Panc1 (cell line): ENCODE results near the gene ZFYVE28. TPM values are rescaled to one million over a fixed set of nuclear protein-coding genes. Genes with fewer than 3 reads are reported as not detected.

Experiments
- ATAC-seq: fragments of 200-7000 bp; cut with Tn5 transposase; 2 replicates; pipeline ENCODE4 v1.9.1; 2020; ENCODE audit warnings: mild to moderate bottlenecking, moderate library complexity
- BruUV-seq: library from RNA; stranded (reverse); fragments of 400-500 nt; replicated peaks from 2 replicates; lab custom pipeline; 2021; lab: Mats Ljungman, UMichigan
- CTCF ChIA-PET: fragments of 300-600 bp; sonication (Branson Sonifier 250); formaldehyde crosslinking; loops from one replicate; lab custom pipeline; 2022; ENCODE audit warnings: antibody characterized with exemption; lab: Charles Lee
- POLR2A ChIA-PET: fragments of 300-600 bp; sonication (Branson Sonifier 250); formaldehyde crosslinking; loops from one replicate; lab custom pipeline; 2022; ENCODE audit warnings: antibody characterized with exemption; lab: Charles Lee
- DNase-seq: peaks from one replicate; pipeline ENCODE4 v3.0.0-alpha.2; 2010; ENCODE audit warnings: low read depth, low spot score
- H3K27ac ChIP-seq: 2 replicates; pipeline ENCODE4 v1.5.1; 2011; ENCODE audit warnings: mild to moderate bottlenecking, low read length, inconsistent platforms
- H3K27me3 ChIP-seq: fragments of 200-500 bp; sonication (Bioruptor generic); 2 replicates; pipeline ENCODE4 v1.6.0; 2014; ENCODE audit warnings: low read length, inconsistent platforms; ENCODE audit not compliant: control insufficient read depth, insufficient read depth
- H3K36me3 ChIP-seq: fragments of 200-500 bp; sonication (Bioruptor generic); 2 replicates; pipeline ENCODE4 v1.5.1; 2014; ENCODE audit warnings: inconsistent platforms, mild to moderate bottlenecking, low read length, moderate library complexity; ENCODE audit not compliant: control insufficient read depth, insufficient read depth
- H3K4me1 ChIP-seq: 2 replicates; pipeline ENCODE4 v1.5.1; 2011; ENCODE audit warnings: inconsistent platforms, mild to moderate bottlenecking, low read length, moderate library complexity; ENCODE audit not compliant: control insufficient read depth, insufficient read depth
- H3K4me3 ChIP-seq, 2 experiments: 2 replicates each; pipeline ENCODE4 v1.5.1; 2011 to 2012; ENCODE audit warnings: low read depth in 2 of 2, low read length in 2 of 2, mild to moderate bottlenecking in 2 of 2, inconsistent platforms in 1 of 2, moderate library complexity in 1 of 2
- H3K9me3 ChIP-seq: fragments of 200-500 bp; sonication (Bioruptor generic); 2 replicates; pipeline ENCODE4 v1.5.1; 2014; ENCODE audit warnings: low read depth, mild to moderate bottlenecking, inconsistent platforms, low read length, moderate library complexity; ENCODE audit not compliant: control insufficient read depth, insufficient read depth
- CTCF ChIP-seq: fragments of 450-650 bp; IDR thresholded peaks from 2 replicates; pipeline ENCODE4 v1.5.1; 2017; ENCODE audit warnings: mild to moderate bottlenecking
- POLR2AphosphoS5 ChIP-seq: IDR thresholded peaks from 2 replicates; pipeline ENCODE4 v1.6.1; 2012; ENCODE audit warnings: mild to moderate bottlenecking, low read depth, low read length, moderate library complexity
- REST ChIP-seq, 2 experiments: IDR thresholded peaks; 2 replicates each; pipeline ENCODE4 v1.6.1; 2011 to 2012; ENCODE audit warnings: low read depth in 2 of 2, control low read depth in 1 of 2, low read length in 1 of 2, mild to moderate bottlenecking in 1 of 2, moderate library complexity in 1 of 2; ENCODE audit not compliant: insufficient read depth in 1 of 2
- SIN3A ChIP-seq: IDR thresholded peaks from 2 replicates; pipeline ENCODE4 v1.6.1; 2012; ENCODE audit warnings: low read depth, mild to moderate bottlenecking, low read length, moderate library complexity, borderline replicate concordance; ENCODE audit not compliant: insufficient read depth
- TCF7L2 ChIP-seq: IDR thresholded peaks from 2 replicates; pipeline ENCODE4 v1.6.1; 2011; ENCODE audit warnings: mild to moderate bottlenecking, low read depth, low read length, inconsistent platforms
- in situ Hi-C: cut with HindIII; loops from 2 replicates; pipeline ENCODE4 v1.10.0; 2016; ENCODE audit warnings: low sequenced_read_pairs, low pct_unique_long_range_greater_than_20kb
- intact Hi-C: fragments of 100-400 bp; cut with micrococcal nuclease; formaldehyde crosslinking; loops from one replicate; pipeline ENCODE4 v1.10.0; 2022; ENCODE audit not compliant: unreplicated experiment
- total RNA-seq: library from RNA; stranded (reverse); gene quantifications from one replicate; pipeline ENCODE4 v1.2.1, GENCODE V29; 2021; ENCODE audit not compliant: unreplicated experiment

ZFYVE28 gene
- total RNA-seq, 1 experiment from 2014 or later, result 11.9 TPM

- in situ Hi-C loops, result no loop called here
- H3K9me3 ChIP-seq, result no peaks in the 10 kb centered on the region
- intact Hi-C loops, result no loop called here
- ATAC-seq, result no peak
- no peaks in the 10 kb centered on the region for H3K4me1 ChIP-seq
- no peaks in the 10 kb centered on the region for H3K36me3 ChIP-seq
- no TSS peak for BruUV-seq
- H3K27me3 ChIP-seq, result no peaks in the 10 kb centered on the region
- ChIA-PET CTCF (no interaction called here), POLR2A (no interaction called here)
- TF ChIP-seq REST (IDR thresholded peaks at IDR 0.05; ENCODE audit: insufficient read depth in 1 of 2, low read depth in 2 of 2, low read length in 1 of 2) (no peak), CTCF (no peak), POLR2AphosphoS5 (no peak), TCF7L2 (no peak), SIN3A (no peak)
- no peak overlapping the region for H3K27ac ChIP-seq
- no peak for DNase-seq
- no peak overlapping the region for H3K4me3 ChIP-seq
Observed at GRCh38 chr4:2337131-2337723, 81.2 kb downstream of the ZFYVE28 start.

GRCh38 chr4:2336659-2337058, 81.8 kb downstream of the ZFYVE28 start:
- intact Hi-C loops (no loop called here), in situ Hi-C loops (no loop called here)
- ChIA-PET POLR2A (no interaction called here), CTCF (no interaction called here)
- ATAC-seq, result no peak
- H3K9me3 ChIP-seq, result no peaks in the 10 kb centered on the region
- no peak for DNase-seq
- no peaks in the 10 kb centered on the region for H3K27me3 ChIP-seq
- no peak overlapping the region for H3K4me3 ChIP-seq
- no peaks in the 10 kb centered on the region for H3K36me3 ChIP-seq
- no peaks in the 10 kb centered on the region for H3K4me1 ChIP-seq
- no TSS peak for BruUV-seq
- no peak overlapping the region for H3K27ac ChIP-seq
- no peak for TF ChIP-seq REST (IDR thresholded peaks at IDR 0.05; ENCODE audit: insufficient read depth in 1 of 2, low read depth in 2 of 2, low read length in 1 of 2)
- no peak for TF ChIP-seq SIN3A
- no peak for TF ChIP-seq CTCF
- no peak for TF ChIP-seq TCF7L2
- TF ChIP-seq POLR2AphosphoS5, result no peak
